HG03175 (cell line): ENCODE results near the gene RGCC.

Experiments
- ATAC-seq: cut with Tn5 transposase; IDR thresholded peaks from one replicate; pipeline ENCODE4 v1.9.1; 2021; ENCODE audit warnings: mild to moderate bottlenecking, moderate library complexity; ENCODE audit not compliant: unreplicated experiment

RGCC gene

DNA sequence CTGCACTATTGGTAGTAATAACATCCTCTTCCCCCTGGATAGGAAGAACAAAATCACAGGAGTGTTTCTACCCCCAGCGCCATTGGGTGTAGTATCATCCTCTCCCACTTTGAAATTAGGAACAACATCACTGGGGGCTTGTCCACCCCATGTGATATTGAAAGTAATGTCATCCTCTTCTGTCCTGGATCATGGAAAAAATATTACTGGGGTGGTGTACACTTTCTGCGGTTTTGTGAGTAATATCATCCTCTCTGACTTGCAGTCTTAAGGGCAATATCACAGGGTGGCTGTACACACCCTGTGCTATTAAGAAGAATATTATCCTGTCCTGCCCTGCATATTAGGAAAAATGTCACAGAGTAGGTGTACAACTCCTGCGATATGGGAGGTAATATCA is 4.9 kb upstream of the RGCC start:
- ATAC-seq, result no peak

- ATAC-seq, result no peak
These were observed 3.7 kb upstream of the RGCC start for GRCh38 chr13:41453620-41454019.

- ATAC-seq, result no peak
These were observed 3.2 kb upstream of the RGCC start for GRCh38 chr13:41454170-41454569.

GRCh38 chr13:41455725-41456419 is 1.5 kb upstream of the RGCC start:
- no peak for ATAC-seq

GRCh38 chr13:41457589-41458186 is 338 bp downstream of the RGCC start:
- ATAC-seq, result peak; percentile 29

DNA sequence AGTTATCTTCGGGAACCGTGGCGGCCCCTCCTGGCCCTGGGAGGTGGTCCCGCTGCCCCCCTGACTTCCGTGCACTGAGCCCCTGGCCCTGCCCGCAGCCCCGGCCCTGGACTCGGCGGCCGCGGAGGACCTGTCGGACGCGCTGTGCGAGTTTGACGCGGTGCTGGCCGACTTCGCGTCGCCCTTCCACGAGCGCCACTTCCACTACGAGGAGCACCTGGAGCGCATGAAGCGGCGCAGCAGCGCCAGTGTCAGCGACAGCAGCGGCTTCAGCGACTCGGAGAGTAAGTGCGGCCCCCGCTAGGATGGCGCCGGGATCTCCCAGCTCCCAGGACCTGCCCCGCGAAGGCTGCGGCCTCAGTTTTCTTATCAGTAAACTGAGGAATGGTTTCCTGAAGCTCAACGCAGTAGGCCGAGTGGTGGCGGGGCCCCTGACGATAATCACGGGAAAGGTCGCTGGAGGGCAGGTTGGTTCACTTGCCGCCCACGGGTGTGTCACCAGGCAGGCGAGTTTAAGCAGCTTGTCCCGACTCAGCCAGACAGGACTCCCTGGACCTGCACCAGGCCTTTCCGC is 924 bp downstream of the RGCC start:
- peak; percentile 28 for ATAC-seq

GRCh38 chr13:41458761-41459431 is 1.5 kb downstream of the RGCC start:
- ATAC-seq, result no peak

- ATAC-seq, result no peak
These were observed 2.2 kb downstream of the RGCC start for GRCh38 chr13:41459432-41460073.

DNA sequence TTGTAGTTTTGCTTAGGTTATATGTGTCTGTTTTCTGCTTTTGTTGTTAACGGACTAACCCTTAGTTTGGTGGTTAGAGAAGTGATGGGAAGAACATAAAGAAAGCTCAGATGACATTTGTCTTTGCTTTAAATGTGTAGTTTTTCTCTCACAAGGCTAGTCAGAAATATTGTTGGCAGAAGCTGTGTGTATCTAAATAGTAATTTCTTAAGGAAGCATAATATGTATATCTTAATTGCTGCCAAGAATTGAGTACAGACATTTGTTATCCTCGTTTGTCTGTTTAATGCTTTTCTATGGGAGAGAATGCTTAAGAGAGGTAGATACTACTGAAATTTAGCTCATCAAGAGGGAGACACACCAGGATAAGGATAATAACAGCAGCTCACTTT is 2.7 kb downstream of the RGCC start:
- no peak for ATAC-seq

- no peak for ATAC-seq
These were observed 3.6 kb downstream of the RGCC start for GRCh38 chr13:41460930-41461329.

GRCh38 chr13:41461527-41462139 is 4.3 kb downstream of the RGCC start:
- ATAC-seq, result no peak

GRCh38 chr13:41462427-41462826 is 5.1 kb downstream of the RGCC start:
- ATAC-seq, result no peak

GRCh38 chr13:41463838-41464602 is 6.7 kb downstream of the RGCC start:
- ATAC-seq, result peak; percentile 58

DNA sequence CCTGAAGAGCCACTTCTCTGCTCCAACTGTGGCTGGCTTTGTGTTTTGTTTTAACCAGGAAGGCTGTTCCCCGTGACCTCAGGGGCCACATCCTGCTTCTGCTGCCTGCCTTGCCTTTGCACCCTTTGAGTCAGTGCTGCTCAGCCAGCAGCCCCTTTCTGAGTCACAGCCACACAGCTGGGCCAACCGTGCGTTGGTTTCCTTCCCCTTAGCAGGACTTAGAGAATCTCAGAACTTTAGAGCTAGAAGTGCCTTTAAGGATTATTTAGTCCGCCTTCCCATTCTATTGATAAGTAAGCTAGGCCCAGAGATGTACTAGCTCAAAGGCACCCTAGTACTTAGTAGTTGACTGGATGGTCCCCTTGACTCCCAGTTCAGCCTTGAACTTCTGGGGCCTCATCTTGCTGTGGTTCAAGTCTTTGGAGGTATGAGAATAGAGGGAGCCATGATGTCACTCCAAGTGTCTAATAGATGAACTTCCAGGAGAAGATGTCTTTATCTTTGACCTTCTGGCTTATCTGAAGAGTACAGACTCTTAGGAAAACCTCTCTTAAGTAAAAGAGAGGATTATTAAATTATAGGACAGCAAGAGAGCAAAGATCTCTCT is 8.0 kb downstream of the RGCC start:
- peak; percentile 95 for ATAC-seq

GRCh38 chr13:41465898-41466320 is 8.6 kb downstream of the RGCC start:
- ATAC-seq, result no peak

DNA sequence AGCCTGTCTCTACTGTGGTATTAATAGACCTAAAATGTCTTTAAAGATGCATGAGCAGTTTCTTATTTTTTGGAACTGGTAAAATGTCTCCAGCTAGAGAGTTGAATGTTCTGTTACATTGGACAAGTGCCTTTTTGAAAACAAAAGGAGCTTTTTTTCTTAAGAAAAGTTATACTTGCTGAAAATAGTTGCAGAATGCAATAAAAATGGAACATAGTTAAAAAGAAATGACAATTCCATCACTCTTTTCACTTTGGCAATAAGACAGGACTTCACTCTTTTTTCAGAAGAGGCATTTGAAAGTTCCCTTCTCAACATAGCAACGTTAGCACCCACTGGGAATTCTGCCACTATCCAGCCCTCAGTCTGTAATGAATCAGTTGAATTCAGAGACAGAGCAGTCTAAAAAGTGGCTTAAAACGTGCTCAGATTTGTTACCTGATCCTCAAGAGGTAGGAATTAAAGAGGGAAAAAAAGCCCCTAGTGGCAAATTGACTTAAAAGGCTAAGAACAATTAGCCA is 10.1 kb downstream of the RGCC start:
- ATAC-seq, result no peak

DNA sequence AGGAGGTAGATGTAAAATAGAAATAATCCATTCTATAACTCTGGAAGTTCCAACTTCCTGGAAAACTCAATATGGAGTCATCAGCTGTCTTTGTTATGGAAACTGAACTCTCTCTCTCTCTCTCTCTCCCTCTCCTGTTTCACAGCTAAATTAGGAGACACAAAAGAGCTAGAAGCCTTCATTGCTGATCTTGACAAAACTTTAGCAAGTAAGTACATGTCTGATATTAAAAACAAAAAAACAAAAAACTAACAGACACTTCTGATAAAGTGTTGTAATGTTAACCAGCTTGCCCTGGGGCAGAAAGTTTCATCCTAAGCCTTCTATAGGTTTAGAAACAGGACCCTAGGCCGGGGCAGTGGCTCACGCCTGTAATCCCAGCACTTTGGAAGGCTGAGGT is 11.3 kb downstream of the RGCC start:
- ATAC-seq, result no peak

DNA sequence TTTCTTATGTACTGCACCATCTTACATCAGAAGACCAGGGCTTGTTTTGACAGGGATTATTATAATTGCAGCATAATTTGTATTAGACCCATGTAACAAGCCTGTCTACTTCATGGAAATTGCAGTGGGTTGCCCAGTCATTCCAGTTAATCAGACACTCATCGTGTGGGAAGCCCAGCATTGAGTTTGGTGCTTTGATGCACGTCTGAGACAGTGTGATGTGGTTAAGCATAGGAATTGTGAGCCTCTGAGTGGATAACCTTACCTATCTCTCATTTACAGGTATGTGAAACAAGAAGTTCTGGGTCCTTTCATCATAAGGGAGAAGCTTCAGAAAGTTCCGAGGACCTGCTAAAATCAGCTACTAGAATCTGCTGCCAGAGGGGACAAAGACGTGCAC is 12.8 kb downstream of the RGCC start:
- no peak for ATAC-seq

DNA sequence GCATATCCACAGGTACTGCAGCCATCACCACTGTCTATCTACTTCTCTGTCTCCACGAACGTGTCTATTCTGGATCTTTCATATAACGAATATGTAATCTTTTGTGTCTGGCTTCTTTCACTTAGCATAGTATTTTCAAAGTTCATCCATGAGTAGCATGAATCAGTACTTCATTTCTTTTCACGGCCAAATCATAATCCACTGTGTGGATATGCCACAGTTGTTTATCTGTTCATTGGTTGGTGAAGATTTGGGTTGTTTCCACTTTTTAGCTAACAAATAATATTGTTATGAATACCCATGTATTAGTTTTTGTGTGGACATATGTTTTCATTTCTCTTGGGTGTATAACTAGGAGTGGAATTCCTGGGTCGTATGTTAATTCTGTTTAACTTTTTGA is 14.4 kb downstream of the RGCC start:
- ATAC-seq, result no peak

DNA sequence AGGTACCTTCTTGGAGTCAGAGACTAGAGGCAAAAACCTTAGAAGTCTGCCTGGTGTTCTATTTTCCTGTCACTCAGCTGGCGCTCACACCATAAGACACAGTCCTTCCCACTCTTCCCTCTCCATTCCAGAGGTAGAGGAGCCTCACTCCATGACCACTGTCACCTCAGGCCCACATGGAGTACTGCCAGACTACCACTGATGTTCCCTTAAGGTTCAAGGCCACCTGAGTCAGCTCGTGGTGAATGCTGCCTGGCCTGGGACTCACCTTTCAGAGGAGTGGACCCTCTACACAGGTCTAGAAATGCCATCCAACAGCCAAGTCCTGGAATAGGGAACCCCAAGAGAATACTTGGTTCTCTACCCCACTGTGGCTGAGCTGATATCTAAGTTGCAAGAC is 29.9 kb downstream of the RGCC start:
- no peak for ATAC-seq
